Activated CD8-positive, alpha-beta memory T cell treated with anti-CD3 and anti-CD28 coated beads for 36 hours (primary cell): ENCODE measurements around the gene CDH22. TPM values are rescaled to one million over a fixed set of nuclear protein-coding genes. Genes with fewer than 3 reads are reported as not detected.

Source experiments
- CTCF ChIA-PET: fragments of 350-600 bp; sonication (Branson Sonifier 250); formaldehyde crosslinking; loops from one replicate; lab custom pipeline; 2021; ENCODE audit warnings: antibody characterized with exemption; lab: Charles Lee
- POLR2A ChIA-PET: fragments of 350-600 bp; sonication (Branson Sonifier 250); formaldehyde crosslinking; loops from one replicate; lab custom pipeline; 2021; ENCODE audit warnings: antibody characterized with exemption; lab: Charles Lee
- total RNA-seq, 2 experiments: library from RNA; stranded (reverse); gene quantifications; one replicate each; pipeline ENCODE4 v1.2.3, GENCODE V29; 2021

CDH22 gene
- total RNA-seq, 2 experiments from 2014 or later = not detected

DNA sequence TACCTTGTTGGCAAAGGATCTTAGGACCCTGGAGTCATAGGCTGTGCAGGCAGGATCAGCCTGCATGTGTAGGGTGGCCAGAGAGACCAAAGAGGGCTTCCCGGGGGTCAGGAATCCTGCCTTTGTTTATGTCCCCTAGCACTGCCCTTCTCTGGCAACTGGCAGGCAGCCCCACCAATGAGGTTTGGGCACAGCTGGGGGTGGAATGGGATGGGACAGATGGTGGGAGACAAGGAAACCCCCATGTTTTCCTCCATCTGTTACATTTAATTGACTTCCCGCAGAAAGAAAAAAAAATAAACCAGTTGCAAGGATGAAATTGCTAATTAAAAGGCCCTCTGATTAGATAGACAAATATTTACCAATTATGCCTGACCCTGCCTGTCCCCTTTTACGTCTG lies 162.6 kb downstream of the CDH22 start:
- CTCF ChIA-PET = no interaction called here
- POLR2A ChIA-PET = no interaction called here

DNA sequence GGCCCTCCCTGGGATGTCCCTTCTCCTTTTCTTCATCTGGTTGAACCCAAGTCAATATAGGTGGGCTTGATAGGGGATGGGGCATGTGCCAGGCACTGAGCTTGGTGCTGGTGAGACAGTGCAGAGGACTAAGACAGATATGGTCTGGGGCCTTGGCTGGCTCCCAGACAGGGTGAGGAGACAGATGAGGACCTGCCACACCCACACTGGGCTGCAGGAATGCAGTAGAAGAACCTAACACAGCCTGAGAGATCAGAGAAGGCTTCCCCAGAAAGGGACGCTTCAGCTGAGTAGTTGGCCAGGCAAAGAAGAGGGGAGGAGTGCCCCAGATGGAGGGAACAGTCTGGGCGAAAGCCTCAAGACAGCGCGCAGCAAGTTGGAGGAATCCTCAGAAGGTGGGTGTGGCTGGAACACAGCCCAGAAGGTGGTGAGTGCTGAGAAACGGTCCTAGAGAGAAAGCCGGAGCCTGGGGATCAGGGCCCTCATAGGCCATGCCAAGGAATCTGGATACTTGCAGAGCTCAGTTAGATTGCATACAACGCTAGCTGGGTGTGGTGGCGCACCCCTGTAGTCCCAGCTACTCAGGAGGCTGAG lies 163.8 kb downstream of the CDH22 start:
- ChIA-PET POLR2A (no interaction called here), CTCF (no interaction called here)

DNA sequence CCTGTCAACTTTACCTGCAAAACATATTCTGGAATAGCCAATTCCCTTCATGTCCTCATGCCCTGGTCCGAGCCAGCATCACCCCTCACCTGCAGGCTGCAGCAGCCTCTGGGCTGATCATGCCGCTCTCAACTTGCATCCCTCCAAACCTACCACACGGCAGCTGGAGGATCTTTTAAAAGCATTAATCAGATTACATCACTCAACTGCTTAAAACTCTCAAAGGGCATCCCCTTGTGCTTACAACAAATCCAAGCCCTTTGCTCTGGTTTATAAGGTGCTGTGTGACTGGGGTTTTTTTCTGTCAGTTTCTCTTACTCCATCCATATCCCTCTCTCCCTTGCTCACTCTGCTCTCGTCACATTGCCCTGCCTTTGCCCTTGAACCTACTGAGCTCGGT lies 166.2 kb downstream of the CDH22 start:
- ChIA-PET CTCF (no interaction called here), POLR2A (no interaction called here)

DNA sequence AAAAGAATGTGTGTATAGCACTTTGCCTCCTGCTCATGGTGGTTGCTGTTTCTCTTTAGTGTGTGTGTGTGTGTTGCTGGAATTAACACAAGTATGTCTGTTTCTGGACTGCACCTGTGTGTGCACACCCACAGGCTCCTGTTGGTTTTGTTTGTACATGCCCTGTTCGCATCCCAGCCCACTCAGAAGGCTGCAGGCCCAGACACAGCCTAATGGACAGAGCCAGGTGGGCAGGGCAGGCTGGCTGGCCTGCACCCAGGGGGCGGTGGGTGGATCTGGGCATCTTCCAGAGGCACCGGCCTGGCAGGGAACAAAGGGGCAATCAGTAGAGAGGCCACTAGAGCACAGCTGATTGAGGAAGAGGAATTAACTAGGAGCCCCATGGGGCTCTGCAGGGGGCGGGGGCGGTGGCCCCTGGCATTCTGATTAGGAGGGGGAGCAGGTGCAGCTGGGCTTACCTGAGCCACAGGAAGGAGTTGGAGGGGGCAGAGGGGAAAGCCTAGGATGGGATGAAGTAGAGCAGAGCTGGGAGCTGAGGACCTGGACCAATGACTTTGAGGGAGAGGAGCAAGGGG lies 168.3 kb downstream of the CDH22 start:
- ChIA-PET POLR2A (no interaction called here), CTCF (no interaction called here)

DNA sequence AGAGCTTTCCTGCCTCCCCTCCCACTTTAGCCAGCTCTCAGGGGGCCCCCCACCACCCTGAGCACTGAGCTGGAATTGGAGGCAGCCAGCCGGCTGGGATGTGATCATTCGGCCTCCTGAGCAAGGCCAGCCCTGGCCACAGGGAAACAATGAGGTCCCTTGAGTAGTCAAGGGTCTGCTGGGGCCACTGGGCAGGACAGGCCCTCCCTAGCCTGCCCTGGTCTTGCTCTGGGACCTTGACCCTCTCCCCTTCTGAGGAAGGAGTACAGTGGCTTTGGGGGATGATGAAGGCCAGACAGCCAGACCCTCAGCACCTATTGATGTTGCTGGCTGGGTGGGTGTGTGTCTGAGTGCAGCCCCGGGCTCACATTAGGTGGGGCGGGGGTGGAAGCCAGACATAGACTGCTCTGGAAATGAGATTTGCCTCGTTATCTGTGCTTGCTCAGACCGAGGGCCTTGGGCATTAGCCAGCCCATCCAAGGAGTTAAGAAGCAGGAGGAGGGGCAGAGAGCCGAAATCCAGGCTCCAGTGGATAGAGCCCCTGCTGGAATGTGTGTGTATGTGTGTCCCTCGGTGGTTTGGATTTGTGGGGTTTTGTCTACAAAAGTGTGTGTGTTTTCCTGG lies 168.9 kb downstream of the CDH22 start:
- ChIA-PET POLR2A (no interaction called here), CTCF (no interaction called here)

DNA sequence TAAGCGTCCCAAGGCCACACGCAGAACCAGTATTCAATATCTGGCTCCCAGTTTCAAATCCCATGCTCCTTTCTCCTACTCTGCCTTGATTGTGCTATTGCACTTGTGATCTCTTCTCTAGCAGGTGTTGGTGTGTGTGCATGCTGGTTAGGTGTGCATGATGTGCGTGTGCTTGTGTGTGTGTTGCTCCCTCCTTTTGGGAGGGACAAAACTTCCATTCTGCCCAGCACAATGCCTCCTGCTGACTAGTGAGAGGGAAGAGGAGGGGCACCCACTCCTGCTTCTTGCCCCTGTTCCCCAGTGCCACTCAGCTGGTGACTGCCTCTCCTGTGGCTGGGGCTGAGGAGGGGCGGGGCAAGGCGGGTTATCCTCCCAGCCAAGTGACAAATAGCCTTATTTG lies 170.5 kb downstream of the CDH22 start:
- ChIA-PET CTCF (no interaction called here), POLR2A (no interaction called here)

DNA sequence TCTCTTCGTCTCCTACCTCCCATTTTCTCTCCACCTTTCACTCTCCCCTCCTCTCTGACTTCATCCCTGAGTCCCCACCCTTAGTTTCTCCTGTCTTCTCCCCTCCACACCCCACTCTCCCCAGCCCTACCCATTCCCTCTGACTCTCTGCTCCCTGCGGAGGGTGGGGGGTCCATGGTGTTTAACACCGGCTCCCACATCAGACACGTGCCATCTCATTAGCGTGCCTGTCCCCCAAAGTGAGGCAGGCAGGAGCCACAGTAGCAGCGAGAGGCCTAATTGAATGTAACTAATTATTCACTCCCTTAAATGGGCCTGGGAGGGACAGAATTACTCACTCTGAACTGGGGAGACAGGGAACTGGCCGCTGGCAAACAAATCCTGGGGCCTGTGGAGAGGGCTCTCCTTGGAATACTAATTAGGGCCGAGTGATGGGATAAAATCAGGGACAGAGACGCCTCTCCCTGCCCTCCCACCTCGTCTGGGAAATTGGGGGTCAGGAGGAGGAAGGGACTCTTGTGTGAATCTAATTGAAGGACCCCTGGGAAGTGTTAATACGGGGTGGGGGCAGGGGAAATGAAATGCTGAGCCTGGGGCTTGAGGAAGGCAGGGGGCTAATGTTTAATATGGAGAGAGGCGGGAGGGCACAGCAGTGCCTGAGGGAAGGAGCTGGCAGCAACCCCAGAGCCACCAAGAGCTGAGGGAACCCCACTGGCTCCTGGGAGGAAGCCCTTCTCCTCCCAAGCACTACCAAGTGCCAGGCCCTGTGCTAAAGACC lies 172.3 kb downstream of the CDH22 start:
- POLR2A ChIA-PET = no interaction called here
- CTCF ChIA-PET = no interaction called here

DNA sequence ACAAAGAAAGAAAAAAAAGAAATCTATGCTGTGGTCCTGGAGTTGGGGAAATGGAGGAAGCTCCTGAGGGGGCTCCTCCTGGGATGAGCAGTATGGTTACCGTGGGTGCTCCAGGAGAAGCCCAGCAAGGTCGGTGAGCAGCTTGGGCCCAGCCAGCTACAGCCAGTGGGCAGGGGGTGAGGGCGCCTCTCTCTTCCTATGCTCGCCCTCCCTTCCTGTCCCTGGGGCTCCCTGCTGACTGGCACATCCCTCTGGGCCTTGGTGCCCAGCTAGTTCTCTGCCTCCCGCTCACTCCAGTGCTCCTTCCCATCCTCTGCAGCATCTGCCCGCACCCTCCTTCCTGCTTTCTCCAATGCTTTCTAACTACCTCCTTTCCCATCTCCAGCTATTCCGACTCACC lies 173.6 kb downstream of the CDH22 start:
- ChIA-PET CTCF (interaction anchor here (0.9 kb wide), 1 partner anchor 41 kb away, joined by 3 read pairs; no protein-coding TSS in a partner anchor), POLR2A (no interaction called here)

DNA sequence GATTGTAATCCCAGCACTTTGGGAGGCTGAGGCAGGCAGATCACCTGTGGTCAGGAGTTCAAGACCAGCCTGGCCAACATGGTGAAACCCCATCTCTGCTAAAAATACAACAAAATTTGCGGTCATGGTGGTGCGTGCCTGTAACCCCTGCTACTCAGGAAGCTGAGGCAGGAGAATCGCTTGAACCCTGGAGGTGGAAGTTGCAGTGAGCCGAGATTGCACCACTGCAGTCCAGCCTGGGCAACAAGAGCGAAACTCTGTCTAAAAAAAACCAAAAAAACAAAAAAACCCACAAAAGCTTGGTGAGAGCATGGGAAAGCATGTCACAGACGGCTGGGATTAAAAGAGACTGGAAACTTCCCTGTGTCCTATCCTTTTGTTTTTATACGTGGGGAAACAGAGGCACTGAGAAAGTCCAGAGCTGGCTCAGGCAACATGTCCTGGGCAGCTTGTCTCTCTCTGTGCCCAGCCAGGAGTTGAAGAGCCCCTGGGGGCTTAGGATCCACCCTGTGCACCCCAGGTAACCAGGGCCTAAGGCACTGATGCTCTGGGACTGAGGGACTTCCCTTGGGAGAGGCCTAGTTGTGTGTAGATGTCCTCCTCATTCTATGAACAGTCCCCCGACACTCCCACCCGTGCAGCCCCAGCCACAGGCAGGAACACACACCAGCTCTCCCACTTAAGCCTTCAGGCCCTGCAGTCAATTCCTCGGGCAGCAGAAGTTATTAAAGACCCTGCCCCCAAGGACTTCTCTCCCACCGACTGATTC lies 174.2 kb downstream of the CDH22 start:
- CTCF ChIA-PET = interaction anchor here (0.7 to 0.9 kb wide), 2 partner anchors 36 to 41 kb away, joined by 3 read pairs; no protein-coding TSS in a partner anchor
- POLR2A ChIA-PET = no interaction called here

DNA sequence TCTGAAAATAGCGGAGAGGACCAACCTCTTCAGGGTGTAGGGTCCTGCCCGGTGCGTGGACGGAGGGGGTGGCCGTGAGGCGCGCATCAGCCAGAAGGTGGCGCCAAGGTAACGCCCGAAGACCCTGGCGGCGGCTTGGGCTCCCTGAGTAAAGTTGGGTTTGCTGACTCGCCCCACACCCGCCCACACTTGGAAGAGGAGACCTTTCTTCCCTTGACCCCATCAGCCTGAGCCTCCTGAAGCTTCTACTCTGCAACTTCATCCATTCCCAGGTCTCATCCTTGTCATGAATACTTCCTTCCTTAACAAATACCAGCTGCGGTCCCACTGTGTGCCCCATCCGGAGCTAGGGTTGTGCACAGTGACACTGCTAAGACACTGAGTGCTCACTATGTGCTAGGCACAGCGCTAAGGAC lies 175.6 kb downstream of the CDH22 start:
- ChIA-PET POLR2A (no interaction called here), CTCF (interaction anchor here (1.0 to 2.2 kb wide), 7 partner anchors 14 to 276 kb away, joined by 3 to 14 read pairs (median 4); partner anchors contain the start of gene CD40)

DNA sequence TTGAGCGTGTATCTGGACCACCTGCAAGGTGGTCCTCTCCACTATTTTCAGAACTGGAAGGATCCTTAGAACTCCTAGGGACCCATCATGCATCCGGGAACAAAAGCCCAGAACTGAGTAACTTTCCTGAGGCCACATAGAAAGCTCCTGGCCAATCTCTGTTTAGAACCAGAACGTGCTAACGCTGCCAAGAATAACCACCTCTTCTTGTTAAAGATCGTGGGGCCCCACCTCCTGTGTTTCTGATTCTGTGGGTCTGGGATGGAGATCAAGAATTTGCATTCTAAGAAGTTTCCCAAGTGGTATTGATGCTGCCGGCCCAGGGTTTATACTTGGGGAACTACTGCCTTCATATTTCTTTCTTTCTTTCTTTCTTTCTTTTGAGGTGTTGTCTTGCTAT lies 176.9 kb downstream of the CDH22 start:
- POLR2A ChIA-PET = no interaction called here
- CTCF ChIA-PET = interaction anchor here (1.0 to 2.2 kb wide), 4 partner anchors 13 to 306 kb away, joined by 3 to 14 read pairs (median 4); partner anchors contain the start of gene CD40

DNA sequence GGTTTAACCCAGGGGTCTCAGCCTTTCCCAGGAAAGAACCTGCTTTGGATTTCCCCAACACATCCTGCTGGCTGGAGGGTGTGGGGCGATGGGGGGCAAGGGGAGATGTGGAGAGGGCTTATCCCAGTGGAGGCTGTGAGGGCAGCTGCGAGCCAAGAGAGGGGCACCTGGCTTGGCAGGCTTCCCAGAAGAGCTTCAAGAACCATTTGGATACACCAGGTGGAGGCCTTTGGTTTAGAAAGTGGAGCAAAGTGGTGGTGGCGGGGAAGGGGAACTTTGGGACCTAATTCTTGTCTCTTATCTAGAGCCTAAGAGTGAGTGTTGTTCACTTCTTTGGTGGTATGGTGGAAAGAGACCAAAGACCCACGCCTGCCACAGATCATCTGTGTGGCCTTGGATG lies 177.8 kb downstream of the CDH22 start:
- POLR2A ChIA-PET = no interaction called here
- CTCF ChIA-PET = interaction anchor here (1.1 to 1.9 kb wide), 3 partner anchors 10 to 307 kb away, joined by 3 to 4 read pairs (median 4); no protein-coding TSS in a partner anchor

DNA sequence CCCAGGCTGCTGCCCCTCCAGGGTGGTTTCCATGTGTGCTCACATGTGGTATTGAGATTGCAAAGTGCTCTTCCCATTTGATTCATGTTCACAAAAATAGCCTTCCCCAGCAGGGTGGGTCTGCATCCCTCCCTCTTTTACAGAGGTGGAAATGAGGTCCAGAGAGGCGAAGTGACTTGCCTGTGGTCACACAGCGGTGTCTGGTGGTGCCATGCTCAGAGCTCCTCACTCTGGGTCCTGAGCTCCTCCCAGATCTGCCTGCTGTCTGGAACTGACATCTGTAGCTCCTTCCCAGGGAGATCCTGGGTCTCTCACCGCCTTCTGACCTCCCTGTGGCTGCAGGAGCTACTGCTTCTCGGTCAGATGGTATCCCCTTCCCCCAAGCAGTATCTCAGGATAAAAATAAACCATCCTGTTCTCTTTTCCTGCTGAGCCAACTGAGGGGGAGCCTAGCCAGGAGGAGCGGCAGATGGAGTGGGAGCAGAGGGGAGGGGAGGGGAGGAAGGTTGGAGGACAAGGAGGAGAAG lies 178.3 kb downstream of the CDH22 start:
- CTCF ChIA-PET = interaction anchor here (1.3 to 1.9 kb wide), 2 partner anchors 9 to 45 kb away, joined by 4 read pairs; no protein-coding TSS in a partner anchor
- POLR2A ChIA-PET = no interaction called here

DNA sequence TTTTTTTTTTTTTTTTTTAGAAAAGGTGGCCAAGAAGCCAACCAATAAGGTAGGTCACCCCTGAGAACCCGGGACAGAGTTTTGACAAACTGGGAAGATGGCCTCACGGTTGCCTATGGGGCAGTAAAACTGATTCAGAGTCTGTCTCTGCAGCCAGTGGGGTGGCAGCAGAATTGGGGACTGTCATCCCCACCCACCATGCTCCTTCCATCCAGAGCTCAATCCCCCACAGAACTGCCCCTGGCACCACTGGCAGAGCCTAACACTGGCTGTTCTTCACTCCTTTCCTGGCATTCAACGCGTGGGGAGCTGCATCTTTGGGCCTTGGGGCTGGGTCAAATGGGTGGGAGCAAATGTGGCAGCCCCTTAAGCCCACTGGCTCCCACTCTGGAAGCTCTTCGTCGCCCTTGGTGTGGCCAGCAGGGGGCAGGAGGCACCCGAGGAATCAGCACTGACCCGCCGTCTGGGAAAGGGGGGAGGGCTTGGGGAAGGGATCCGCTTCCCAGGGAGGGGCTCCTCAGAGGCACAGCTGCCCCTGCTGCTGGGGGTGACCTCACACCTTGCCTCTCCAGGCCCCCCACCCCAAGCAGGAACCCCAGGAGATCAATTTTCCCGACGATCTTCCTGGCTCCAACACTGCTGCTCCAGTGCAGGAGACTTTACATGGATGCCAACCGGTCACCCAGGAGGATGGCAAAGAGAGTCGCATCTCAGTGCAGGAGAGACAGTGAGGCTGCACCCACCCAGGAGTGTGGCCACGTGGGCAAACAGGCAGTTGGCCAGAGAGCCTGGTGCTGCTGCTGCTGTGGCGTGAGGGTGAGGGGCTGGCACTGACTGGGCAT lies 179.8 kb downstream of the CDH22 start:
- POLR2A ChIA-PET = interaction anchor here (0.5 kb wide), 1 partner anchor 53 kb away, joined by 5 read pairs; no protein-coding TSS in a partner anchor
- CTCF ChIA-PET = interaction anchor here (0.8 to 1.9 kb wide), 4 partner anchors 11 to 237 kb away, joined by 3 to 6 read pairs (median 4); partner anchors contain the start of gene CD40

DNA sequence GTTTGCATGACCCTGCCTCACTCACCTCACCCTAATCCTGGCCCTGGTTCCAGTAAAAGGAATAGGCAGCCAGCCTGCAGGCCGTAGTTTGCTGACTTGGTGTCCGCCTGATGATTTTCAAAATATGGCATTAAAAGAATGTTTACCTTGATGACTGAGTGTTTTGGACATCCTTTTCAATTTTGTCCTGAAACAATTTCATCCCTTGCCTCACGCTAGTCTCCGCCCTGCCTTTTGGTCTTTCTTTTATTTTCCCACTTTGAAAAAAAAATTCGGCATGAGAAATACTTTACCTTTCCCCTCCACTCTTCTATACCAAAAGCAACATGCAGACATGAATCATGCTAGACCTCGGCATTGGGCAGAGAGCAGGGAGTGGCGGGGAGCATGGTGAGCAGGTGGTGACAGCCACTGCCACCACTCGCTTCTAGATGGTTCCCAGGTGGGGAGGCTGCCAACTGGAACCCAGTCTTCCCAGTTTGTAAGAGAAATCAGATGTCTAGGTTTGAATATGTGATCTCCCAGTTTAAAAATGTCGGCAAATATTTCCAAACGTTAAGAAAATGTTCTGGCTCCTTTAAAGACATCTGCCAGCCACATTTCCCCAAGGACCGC lies 180.8 kb downstream of the CDH22 start:
- CTCF ChIA-PET = interaction anchor here (0.8 kb wide), 1 partner anchor 69 kb away, joined by 3 read pairs; no protein-coding TSS in a partner anchor
- POLR2A ChIA-PET = no interaction called here

DNA sequence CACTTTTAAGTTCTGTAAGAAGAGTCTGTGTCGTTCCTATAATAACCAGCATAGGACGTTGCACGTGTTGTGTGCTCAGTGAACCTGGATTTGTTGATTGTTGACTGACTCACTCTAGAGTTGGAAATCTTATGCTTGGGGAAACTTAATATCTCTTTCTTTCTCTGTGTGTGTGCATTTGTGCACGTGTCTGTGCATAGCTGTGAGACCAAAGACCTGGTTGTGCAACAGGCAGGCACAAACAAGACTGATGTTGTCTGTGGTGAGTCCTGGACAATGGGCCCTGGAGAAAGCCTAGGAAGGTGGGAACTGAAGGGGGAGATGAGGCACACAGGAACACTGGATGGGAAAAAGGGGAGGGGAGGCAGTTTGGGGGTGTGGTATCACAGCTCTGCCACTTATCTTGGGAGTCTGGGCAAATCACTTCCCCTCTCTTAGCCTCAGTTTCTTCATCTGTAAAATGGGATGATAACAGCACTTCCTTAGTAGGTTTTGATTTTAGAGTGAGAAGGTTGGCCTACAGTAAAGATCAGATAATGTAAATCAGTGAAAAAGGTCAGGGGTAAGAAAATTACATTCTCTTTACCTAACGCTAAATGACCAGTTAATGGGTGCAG lies 181.8 kb downstream of the CDH22 start:
- ChIA-PET CTCF (no interaction called here), POLR2A (no interaction called here)
